Thyroid gland (tissue), 4 donors: ENCODE data around the gene AMOTL2. TPM values are rescaled to one million over a fixed set of nuclear protein-coding genes. Genes with fewer than 3 reads are reported as not detected.

Experiments used
- DNase-seq, 2 donors: peaks; one replicate each; pipeline ENCODE4 v3.0.0-alpha.2; 2019
- H3K27ac ChIP-seq, 3 donors: fragments of 200-600 bp; sonication (generic); 1 replicate in 2 of 3; 2 replicates in 1 of 3; pipeline ENCODE4 v1.5.1; 2016 to 2019; ENCODE audit warnings: mild to moderate bottlenecking in 1 of 3, moderate library complexity in 1 of 3
- H3K27me3 ChIP-seq: fragments of 200-600 bp; sonication (generic); one replicate; pipeline ENCODE4 v1.5.1; 2019
- H3K36me3 ChIP-seq, 2 donors: fragments of 200-600 bp; sonication (generic); one replicate each; pipeline ENCODE4 v1.5.1; 2016 to 2019
- H3K4me1 ChIP-seq, 2 donors: fragments of 200-600 bp; sonication (generic); one replicate each; pipeline ENCODE4 v1.5.1; 2017 to 2019
- H3K4me3 ChIP-seq, 3 donors: fragments of 200-600 bp; sonication (generic); replicated peaks in 1 of 3; 1 replicate in 2 of 3; 2 replicates in 1 of 3; pipeline ENCODE4 v1.5.1; 2016; ENCODE audit warnings: mild to moderate bottlenecking in 1 of 3
- H3K9me3 ChIP-seq: fragments of 200-600 bp; sonication (generic); one replicate; pipeline ENCODE4 v1.5.1; 2017
- POLR2A ChIP-seq, 2 donors: fragments of 450-650 bp; IDR thresholded peaks; one replicate each; pipeline ENCODE4 v1.6.1; 2017; ENCODE audit warnings: antibody characterized with exemption in 2 of 2, mild to moderate bottlenecking in 2 of 2, moderate library complexity in 1 of 2
- WGBS, 2 donors: methylation state at CpG; one replicate each; pipeline ENCODE4 v1.1.5; 2017; 5-methylcytosine and 5-hydroxymethylcytosine counted together
- intact Hi-C: fragments of 100-400 bp; cut with DNase I; formaldehyde crosslinking; loops from one replicate; pipeline ENCODE4 v1.15.1; 2023
- total RNA-seq, 4 donors: library from RNA; depleted of rRNA; stranded (reverse); fragments of >200 nt; gene quantifications; one replicate each; pipeline ENCODE4 v1.2.3, GENCODE V29; 2016
- TF ChIP-seq, protein P1 (sequence below), 6 experiments: fragments of 200-600 bp in 3 of 6; fragments of 450-650 bp in 3 of 6; sonication (generic) in 3 of 6; IDR thresholded peaks; one replicate each; pipeline ENCODE4 v1.5.1; 2016 to 2019; ENCODE audit warnings: antibody characterized with exemption in 6 of 6, mild to moderate bottlenecking in 2 of 6, inconsistent platforms in 1 of 6, moderate library complexity in 1 of 6

AMOTL2 gene
- total RNA-seq, 4 donors from 2014 or later, result 76.0 to 149 (median 117) TPM

DNA sequence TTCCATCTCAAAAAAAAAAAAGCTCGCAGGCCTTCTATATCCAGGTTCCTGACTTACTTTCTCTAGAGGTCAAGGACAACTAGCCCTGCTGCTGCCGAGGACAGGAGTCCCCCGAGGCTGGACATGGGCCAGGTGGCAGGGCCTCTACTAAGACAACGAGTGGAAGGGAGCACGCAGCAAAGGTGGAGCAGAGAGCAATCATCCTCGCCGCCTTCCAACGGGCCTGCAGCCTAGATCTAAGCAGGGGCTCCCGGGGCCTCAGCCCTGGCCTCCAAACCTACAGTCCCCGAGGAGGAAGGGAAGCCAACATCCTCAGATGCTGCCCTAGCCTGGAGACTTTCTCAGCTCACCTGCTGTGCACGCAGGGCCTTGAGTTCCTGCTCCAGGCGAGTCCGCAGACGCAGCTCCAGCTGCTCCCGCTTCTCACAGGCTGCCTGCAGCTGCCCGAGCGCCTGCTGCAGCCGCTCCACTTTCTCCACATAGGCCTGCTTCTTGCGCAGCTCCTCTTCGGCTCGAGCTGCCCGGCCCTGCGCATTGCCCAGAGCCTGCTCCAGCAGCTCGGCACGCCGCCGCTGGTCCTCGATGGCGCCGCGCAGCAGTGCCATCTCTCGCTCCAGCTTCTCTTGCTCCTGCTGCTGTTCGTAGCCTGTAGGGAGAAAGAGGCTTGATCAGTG lies 12.9 kb downstream of the AMOTL2 start:
- Histone ChIP-seq H3K27me3 (no peaks in the 10 kb centered on the region), H3K4me1 (peaks cover 45 to 97% of the 10 kb centered on the region in 2 donors), H3K4me3 (no peak overlapping the region), H3K36me3 (peaks cover 85 to 86% of the 10 kb centered on the region in 2 donors), H3K9me3 (no peaks in the 10 kb centered on the region), H3K27ac (peak overlapping the region in 2 of 3 donors; percentile 100)
- intact Hi-C loops, result no loop called here
- 88 to 89% methylated on average over 32 to 33 of the region's 33 CpGs for WGBS, 2 donors
- TF ChIP-seq, protein P1, sequence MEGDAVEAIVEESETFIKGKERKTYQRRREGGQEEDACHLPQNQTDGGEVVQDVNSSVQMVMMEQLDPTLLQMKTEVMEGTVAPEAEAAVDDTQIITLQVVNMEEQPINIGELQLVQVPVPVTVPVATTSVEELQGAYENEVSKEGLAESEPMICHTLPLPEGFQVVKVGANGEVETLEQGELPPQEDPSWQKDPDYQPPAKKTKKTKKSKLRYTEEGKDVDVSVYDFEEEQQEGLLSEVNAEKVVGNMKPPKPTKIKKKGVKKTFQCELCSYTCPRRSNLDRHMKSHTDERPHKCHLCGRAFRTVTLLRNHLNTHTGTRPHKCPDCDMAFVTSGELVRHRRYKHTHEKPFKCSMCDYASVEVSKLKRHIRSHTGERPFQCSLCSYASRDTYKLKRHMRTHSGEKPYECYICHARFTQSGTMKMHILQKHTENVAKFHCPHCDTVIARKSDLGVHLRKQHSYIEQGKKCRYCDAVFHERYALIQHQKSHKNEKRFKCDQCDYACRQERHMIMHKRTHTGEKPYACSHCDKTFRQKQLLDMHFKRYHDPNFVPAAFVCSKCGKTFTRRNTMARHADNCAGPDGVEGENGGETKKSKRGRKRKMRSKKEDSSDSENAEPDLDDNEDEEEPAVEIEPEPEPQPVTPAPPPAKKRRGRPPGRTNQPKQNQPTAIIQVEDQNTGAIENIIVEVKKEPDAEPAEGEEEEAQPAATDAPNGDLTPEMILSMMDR (IDR thresholded peaks at IDR 0.05), result no peak
- TF ChIP-seq POLR2A (IDR thresholded peaks at IDR 0.05), result no peak
- peak in 1 of 2 donors; percentile 10 for DNase-seq

DNA sequence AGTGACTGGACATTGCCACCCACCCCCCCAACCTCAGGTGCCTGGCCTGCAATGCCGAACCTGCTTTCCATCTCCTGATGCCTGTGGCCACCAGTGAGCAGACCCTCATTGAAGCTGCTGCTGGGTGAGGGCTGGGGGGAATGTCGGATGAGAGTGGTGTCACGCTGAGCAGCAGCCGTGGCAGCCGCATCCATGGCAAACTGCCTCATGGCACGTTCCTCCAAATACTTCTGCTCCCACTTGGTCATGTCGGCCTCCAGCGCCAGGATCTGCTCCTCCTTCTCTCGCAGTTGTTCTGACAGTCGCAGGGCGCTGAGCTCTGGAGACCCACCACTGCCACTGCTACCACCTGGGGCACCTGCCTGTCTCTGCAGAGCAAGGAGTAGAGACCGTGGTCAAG lies 14.2 kb downstream of the AMOTL2 start:
- Histone ChIP-seq H3K4me1 (peaks cover 40 to 89% of the 10 kb centered on the region in 2 donors), H3K27ac (peak overlapping the region; percentile 12 to 100 (median 100)), H3K4me3 (no peak overlapping the region), H3K36me3 (peaks cover 81 to 86% of the 10 kb centered on the region in 2 donors), H3K27me3 (no peaks in the 10 kb centered on the region), H3K9me3 (no peaks in the 10 kb centered on the region)
- DNase-seq, result peak in 1 of 2 donors; percentile 10
- TF ChIP-seq, protein P1 (IDR thresholded peaks at IDR 0.05), result no peak
- no peak for TF ChIP-seq POLR2A (IDR thresholded peaks at IDR 0.05)
- WGBS, 2 donors, result 84 to 94% methylated on average over 12 of the region's 12 CpGs
- intact Hi-C loops, result no loop called here

DNA sequence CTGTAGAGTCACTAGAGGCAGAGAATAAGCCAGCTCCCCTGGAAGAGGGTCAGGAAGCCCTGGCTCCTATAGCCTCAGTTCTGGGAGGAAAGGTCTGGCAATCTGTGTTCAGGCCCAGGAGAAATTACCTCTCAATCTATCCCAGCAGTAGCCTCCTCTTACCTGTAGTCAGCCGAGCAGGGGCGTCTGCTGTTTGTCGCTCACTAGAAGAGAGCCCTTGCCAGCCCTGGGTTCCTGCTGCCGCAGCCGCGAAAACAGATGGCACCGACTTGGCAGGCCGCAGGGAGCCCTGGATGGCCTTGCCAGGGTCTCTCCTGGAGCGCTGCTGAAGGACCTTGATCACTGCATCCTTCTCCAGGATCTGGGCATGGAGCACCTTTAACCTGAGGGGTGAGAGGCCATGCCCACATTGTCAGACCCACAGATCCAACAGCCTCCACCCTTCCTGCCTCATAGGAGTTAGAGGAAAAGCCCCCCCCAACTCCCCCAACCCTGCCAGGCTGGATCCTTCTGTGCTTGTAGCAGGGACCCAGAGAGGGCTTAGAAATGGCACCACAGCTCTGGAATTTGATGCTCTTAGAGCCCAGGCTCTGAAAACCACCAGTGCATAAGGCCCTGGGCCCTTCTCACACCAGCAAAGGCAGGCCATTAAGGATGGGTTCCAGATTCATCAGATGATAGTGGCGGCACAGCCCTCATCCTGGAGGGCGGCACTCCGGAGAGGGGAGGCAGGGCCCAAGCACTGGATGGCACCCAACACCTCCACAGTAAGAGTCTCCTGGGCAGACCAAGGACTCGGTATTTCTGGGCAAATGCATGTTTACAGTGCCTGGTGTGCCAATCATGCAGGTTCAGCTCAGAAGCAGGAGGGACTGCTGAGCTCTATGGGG lies 14.9 kb downstream of the AMOTL2 start:
- TF ChIP-seq, protein P1 (IDR thresholded peaks at IDR 0.05), result no peak
- no peak for TF ChIP-seq POLR2A (IDR thresholded peaks at IDR 0.05)
- Histone ChIP-seq H3K27me3 (no peaks in the 10 kb centered on the region), H3K36me3 (peaks cover 76 to 90% of the 10 kb centered on the region in 2 donors), H3K9me3 (no peaks in the 10 kb centered on the region), H3K27ac (peak overlapping the region; percentile 37 to 100 (median 100)), H3K4me1 (peaks cover 33 to 87% of the 10 kb centered on the region in 2 donors), H3K4me3 (peak overlapping the region in 1 of 3 donors; percentile 2)
- intact Hi-C loops, result no loop called here
- WGBS, 2 donors, result 90 to 92% methylated on average over 9 to 13 of the region's 13 CpGs
- DNase-seq, result peak in 1 of 2 donors; percentile 4

GRCh38 chr3:134357914-134358811 lies 16.1 kb downstream of the AMOTL2 start:
- intact Hi-C loops, result no loop called here
- WGBS, 2 donors, result 36 to 37% methylated on average over 7 to 9 of the region's 10 CpGs
- Histone ChIP-seq H3K9me3 (no peaks in the 10 kb centered on the region), H3K27ac (peak overlapping the region; percentile 64 to 100 (median 100)), H3K27me3 (no peaks in the 10 kb centered on the region), H3K36me3 (peaks cover 72 to 91% of the 10 kb centered on the region in 2 donors), H3K4me3 (no peak overlapping the region), H3K4me1 (peaks cover 24 to 85% of the 10 kb centered on the region in 2 donors)
- peak; percentile 60 to 68 for DNase-seq
- TF ChIP-seq POLR2A (IDR thresholded peaks at IDR 0.05), result peak in 1 of 2 donors; percentile 37
- TF ChIP-seq, protein P1 (IDR thresholded peaks at IDR 0.05), result peak in 2 of 6 experiments; percentile 14 to 16
